ENCODE results near the gene KIDINS220.

The KIDINS220 gene

DNA sequence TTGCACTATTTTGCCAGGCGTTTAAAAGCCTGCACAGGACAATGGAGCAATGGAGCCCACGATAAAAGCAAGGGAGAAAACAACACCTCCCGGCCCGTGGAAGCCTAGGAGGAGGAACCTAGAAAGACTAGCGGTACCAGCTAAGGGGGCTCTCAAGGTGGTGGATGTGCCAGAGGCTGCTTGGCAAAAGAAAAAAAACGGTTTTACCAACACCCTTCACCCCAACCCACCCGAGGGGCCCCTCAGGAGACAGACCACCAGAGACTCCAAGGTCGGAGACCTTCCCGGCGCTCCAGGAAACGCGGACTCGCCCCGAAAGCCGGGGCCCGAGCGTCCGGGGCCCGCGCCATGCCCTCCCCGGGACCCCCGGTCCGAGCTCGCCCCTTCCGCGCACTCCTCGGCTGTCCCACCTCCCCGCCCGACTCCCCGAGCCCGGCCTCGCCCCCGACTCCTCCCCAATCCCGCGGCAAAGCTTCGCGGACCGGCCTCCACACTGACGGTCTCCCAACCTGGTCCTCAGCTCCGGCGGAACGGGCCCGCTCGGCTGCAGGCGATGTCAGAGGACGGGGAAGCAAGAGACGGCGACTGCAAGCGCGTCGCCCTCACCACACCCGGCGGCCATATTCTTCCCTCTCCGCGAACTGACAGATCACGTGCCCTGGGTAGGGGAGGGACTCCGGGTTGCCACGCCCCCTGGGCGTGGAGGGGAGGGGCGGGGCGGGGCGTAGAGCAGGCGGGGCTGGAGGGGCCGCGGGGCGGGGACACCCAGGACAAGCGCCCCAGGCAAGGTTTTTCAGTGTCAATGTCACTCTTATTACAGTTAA is at the start of gene KIDINS220:
Gene KIDINS220, minus strand, starts transcription at position 643 of the 824 bp plus-strand sequence. CDS start 10,520 bp downstream, outside the sequence.
- DNase-seq, result peak; percentile 71 to 83

DNA sequence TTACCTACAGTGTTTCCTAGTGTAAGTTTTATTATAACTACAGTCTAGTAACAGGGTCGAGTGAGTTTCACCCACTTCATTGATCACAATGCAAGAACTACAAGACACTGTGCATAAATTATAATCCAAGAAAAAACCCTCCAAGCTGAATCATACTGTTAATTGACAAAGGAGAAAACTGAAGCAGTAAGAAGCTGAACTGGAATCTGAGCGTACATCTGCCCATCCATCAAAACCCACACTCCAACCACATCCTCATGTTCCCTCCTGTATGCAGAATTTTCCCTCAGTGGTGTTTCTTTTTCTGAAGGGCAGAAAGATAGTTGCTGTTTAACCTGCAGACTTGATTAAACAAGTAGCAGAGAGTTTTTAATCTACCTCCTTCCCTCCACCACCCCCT is 49.5 kb upstream of the KIDINS220 start:
- DNase-seq, result no peak

DNA sequence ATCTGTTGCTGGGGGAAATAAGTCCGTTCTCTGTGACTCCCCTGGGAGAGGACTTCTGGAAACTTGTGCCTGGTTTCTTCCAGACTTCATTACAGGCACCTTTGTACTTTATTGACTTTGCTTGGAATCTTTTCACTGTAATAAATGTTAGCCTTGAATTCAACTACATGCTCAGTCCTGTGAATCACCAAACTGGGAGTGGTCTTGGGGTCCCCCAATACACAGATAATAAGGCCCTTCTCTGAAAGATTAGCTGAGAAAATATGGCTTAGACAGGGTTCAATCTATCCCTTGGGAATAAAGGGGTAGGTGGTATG is 48.7 kb upstream of the KIDINS220 start:
- DNase-seq, result no peak

DNA sequence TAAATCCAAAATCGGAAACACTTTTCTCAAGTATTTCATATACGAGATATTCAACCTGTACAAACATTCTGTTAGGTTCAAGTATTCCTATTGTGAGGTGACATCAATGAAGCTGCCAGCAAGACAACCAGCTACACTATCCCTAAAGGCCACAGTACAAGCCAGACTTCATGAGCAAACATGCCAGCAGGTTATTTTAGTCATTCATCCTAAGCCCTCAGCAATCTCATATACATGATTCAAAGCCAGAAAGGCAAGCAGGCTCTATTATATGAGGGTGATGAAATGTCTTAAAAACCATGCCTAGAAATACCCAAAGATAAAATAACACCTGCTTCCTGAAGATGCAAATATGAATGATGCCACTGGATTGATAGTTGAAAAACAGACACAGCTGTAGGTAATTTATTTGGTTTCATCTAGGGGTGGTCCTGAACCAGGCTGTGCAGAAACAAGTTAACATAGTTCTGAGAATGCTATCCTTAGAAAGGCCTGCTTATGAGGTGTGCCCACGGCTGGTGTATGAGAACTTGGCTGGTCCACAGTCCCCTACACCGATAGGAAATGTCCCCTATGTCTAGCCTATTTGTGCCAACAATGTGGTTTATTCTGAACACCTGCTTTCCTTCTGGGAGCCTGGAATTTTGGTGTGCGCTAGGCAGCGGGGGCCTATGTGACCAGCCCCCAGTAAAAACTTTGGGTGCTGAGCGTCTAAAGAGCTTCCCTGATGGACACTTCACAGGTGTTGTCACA is 48.2 kb upstream of the KIDINS220 start:
- DNase-seq, result peak; percentile 3 to 54

DNA sequence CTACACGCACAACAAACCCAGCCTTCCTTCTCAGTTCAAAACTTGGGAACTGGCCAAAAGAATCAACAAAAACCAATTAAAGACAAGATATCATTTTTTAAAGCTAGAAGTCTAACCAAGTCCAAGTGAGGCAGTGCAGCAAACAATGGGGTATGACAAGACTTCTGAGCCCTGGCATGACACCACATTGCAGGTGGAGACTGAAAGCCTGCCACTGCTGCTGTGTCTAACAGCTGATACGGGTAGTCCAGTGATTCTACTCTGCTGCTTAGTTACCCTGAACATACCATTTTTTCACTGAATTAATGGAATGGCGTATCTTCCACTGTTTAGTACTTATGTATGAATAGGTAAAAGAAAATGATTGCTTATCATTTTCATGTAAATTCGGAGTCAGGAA is 47.4 kb upstream of the KIDINS220 start:
- no peak for DNase-seq

DNA sequence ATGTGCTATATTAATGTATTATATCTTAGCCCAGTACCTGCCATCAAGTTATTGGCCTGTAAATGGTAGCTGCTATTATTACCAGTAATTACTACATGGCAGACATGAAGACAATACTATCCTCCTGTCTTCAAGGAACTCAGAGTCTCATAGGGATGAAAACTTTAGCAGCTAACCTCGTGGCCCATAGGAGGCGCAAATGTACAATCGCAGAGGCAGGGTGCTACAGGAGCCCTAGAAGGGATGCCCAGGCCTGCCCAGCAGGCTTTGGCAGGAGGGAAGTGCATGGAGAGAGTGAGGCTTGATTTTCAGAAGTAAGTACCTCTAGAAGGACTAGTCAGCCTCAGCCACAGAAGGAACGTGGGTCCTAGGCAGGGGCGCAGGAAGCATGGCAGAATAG is 44.7 kb upstream of the KIDINS220 start:
- peak in 1 of 2 experiments; percentile 10 for DNase-seq

DNA sequence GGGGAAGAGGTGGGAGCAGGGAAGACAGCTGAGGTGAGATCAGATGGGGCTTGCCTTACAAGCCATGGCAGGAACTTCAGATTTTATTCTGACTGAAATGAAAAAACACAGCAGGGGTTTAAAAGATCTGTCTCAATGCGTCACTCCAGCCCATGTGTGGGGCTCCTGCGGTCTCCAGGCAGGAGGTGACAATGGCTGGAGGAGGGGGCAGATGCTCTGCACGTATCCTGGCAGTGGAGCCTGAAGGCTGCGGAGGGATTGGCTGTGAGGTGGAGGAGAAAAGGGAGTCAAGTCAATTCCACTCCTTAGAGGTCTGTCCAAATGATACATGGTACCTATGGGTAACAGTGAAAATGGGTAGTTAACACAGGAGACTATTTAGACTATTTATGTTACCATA is 40.5 kb upstream of the KIDINS220 start:
- DNase-seq, result no peak

DNA sequence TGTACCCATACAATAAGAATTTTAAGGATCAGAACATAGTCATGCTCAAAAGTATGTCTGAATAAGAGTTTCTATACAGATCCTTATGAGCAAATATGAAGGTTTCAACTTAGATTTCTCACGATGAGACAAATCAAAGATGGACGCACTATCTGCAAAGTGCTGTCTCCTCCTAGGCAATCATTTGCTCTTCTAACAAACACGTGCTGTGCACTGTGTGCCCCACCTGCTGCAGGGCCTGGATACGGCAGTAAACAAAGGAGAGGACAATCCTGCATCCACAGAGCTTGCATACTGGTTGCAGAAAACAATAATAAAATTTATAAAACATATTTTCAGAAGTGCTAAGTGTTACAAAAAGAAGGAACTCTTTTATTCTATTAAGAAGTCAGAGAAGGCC is 39.9 kb upstream of the KIDINS220 start:
- DNase-seq, result no peak

DNA sequence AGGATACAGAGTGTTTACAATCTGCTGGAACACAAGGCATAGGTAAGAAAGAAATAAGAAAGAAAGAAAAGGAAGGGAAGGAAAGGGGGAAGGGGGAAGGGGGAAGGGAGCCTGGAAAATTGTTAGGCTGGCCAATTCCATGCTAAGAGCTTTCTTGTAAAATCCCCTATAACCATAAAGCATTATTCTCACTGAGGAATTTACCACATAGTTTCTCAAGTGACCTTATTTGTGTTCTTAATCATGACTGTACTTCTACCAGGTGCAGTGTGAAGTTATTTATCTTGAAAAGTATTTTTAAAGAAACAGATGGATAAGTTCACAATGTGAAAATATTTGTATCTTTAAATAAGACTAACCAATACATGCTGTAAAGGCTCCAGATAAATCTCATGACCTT is 39.2 kb upstream of the KIDINS220 start:
- DNase-seq, result no peak

DNA sequence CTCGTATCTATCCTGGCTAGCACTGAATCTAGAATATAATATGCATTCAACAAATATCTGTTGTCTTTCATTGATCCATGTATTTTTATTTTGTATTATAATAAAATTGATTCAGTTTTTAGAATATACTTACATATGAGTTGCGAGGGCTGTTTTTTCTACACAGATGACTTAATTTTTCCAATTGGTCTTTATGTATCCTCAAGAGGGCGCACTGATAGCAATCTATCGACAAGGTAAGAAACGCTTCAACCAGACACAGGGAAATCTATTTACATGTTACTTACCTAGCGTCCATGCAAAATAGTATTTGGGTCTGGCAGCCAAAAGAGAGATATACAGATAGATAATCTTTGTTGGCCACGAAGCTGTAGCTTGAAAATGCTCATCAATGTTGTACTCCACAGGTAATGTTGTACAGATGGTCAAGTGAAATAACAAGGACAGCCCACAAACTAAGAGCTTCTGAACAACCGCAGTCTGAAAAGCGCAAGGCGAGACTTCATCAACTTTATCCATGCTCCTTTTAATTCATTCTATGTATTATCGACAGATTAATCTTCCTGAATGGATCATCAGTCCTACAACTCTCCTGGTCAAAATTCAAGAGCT is 35.5 kb upstream of the KIDINS220 start:
- DNase-seq, result peak; percentile 27 to 72

DNA sequence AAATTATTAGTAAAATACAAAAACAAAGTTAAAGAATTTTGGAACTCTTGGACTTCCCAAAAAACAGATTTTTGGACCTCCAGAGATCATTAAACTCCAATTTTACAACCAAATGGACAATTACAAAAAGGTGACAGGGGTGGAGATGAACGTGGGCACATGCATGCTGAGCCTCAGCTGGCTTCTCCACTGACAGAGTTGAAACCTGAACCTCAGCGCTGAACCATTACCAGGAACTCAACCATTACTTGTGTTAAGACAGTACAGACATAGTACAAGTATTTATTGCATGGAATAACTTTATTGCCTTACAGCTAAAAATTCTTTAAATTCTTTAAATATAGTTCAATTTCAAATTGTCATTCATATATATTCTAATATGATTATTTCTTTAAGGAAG is 33.0 kb upstream of the KIDINS220 start:
- no peak for DNase-seq

DNA sequence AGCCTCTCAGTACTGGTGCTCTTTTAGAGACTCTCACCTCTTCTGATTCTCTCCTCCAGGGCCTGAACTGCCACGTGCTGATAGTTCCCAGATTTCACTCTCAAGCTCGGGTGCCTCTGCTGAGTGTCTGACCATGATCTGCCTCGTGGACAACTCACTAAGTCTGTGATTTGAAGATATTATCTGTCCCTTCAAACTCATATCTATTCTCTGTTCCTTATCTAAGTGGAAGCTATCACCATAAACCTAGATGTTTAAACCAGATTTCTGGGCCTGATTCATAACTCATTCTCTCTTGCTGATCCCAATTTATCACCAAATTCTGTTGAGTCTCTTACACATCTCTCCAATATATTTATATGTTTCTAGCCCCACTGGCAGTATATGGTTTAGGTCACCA is 29.9 kb upstream of the KIDINS220 start:
- no peak for DNase-seq

DNA sequence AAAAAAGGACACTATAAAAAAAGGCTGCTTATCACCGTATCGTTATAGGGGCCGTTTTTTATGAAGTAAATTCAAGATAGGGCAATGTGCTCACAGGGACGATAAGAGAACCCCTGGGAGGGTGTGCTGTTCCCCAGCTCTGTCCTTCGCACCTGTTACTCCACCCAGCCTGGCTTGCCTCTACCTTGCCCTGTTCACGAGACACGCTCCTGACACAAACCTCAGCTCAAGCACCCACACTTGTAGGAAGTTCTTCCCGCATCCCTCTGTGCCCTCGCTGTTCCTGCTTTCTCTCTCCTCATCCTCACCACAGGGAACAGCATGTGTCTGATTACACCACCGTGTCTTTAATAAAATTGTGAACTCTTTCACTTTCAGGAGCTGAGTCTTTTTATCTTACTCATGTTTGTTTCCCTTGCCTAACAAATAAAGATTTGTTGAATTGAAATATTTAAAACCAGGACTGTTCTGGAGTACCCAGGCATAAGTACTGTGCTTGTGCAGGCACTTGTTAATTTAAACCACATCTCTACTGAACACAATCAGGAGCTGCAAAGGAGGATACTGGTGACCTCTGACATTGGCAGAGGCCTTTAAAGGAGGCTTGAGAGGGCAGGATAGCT is 26.0 kb upstream of the KIDINS220 start:
- no peak for DNase-seq

DNA sequence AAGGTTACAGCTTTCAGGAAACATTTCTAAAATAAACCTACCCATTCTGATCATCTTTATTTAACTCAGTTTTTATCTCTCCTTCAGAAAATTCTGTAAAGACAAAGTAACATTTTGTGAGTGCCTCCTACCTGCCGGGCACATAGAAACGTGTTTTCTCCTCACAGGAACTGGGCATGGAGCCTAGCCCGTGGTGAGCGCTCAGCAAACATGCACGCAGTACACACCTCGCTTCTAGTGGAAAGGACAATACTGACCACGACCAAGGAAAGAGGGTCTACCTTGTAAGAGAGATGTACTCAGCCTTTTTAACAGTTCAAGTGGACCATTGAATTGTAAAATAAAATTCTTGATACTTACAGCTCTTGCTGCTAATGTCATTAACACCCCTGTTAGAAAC is 24.8 kb upstream of the KIDINS220 start:
- DNase-seq, result no peak

DNA sequence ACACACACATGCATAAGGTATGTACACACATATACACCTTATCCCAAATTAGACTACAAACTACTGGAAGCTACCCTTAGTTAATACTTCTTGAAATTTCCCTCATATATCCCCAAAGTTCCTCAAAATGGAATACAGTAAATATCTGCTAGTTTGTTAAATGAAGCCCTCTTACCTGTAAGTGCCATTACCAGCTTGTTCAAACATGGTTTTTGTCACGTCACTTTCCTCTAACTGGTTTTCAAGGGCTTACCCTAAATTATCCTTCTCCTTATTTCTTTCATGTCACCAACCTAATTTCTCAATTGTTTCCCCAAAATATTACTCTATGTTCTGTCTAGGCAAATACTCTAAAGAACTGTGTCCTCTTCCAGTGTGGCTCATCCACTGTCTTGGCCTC is 24.4 kb upstream of the KIDINS220 start:
- no peak for DNase-seq

DNA sequence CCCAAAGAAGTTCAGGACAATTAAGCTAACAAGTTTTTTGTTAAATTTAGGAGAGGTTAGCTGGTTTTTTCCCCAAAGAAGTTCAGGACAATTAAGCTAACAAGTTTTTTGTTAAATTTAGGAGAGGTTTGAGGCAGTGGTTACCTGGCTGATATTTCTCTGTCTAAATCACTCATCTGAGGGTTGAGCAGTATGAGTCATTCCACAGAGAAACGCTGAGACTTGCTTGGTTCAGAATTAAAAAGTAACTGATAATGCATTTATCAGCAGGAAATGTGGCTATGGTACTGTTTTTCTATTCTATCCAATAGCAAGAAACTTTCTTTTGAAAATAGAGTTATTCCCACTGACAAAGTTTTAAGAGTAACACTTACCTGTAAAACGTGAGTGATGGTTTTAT is 22.8 kb upstream of the KIDINS220 start:
- DNase-seq, result no peak

DNA sequence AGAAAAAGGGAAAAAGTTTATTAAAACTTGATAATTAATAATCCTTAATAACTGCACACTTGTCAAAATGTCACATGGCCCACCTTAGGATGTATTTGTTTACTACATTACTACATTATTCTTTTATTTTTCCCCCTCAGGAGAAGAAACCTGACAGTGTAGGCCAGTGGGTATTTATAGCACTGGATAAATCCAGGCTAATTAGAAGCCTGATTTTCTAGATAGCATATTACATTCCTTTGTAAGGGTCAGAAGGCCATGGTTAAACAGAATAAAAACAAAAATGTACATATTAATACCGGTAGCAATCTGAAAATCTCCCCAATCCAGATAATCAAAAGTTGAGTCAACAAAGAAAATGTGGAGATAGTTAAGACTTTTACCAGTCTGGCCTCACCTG is 21.5 kb upstream of the KIDINS220 start:
- DNase-seq, result no peak

DNA sequence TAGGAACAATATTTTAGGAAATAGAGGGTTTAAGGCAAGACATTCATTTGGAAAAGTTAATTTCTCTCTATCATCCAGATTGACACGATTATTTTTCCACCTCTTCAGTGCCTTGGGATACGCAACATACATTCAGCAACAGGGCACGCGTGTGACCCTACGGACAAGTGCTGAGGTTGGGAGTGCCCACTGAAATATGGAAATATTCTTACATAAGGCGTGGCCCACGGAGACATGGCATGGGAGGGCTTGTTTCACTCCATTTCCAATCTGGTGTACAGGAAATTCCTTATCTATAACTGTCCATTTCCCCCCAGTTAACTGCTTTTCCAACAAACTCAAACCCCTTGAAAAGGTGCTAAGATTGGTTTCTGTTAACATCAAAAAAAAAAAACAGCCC is 20.9 kb upstream of the KIDINS220 start:
- no peak for DNase-seq

DNA sequence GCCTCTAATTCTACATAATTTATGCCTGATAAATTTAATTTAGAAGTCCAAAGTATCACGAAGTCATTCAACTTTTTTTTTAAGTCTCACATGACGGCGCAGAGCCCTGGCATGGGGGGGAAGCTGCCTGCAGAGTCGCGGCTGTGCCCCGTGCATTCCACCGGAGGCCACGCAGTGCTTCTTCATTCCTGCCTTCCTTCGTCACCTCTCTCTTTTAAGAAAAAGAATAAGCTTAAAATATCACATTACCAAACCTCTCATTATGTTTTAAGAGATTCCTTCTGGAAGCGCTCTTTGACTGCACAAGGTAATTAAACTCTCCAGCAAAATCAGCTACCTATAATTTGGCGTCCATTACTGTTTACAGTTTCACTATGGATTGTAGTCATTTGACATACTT is 20.3 kb upstream of the KIDINS220 start:
- DNase-seq, result no peak

DNA sequence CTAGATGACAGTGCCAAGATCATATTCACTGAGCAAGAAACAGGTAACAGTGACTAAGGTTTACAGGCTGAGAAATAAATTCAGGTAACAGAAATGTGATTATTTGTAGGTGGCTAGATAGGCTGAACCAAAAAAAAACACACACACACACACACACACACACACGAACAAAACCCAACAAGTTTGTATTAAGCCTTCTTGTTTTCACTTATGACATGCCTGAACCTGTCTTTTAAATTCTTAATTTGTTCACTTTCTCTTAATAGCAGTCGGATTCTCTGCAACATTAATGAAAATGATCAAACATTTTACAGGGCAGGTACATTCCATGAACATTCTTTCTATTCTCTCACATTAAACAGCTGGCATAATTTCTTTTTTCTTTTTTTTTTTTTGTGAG is 18.8 kb upstream of the KIDINS220 start:
- DNase-seq, result no peak

DNA sequence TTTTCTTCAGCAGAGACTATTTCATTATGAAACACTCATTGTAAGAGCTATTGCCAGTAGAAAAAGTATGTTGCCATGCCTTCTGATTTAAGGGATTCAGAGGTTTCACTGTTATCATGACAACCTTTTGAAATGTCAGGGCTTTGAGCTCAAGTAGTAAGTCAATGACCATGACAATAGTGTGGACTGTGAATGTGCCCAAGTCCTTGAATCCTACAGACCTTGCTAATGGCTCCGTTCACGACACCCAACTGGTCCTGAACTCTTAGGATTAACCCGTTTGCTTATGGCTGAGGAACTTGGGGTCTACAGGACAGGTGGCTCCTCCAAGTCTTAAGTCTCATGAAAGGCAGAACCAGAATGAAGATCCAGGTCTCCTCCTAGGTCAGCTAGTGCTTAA is 17.6 kb upstream of the KIDINS220 start:
- DNase-seq, result no peak

DNA sequence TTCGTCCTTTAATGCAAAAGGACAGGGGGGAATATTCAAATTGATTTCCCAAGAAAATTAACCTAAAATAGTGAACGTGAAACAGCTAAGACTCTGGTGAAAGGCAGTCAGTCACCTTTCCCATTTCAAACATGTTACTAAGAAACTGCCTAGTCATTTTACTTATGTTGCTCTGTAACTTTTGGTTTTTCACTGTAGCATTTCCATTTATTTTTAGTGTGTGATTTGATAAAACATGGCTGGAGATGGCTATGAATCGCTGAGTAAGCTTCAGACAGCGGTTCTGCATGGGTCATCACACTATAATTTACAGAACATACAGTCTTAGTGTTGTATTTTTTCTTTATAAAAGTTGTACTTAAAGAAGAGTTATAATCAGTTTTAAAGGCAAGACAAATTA is 16.0 kb upstream of the KIDINS220 start:
- DNase-seq, result no peak

DNA sequence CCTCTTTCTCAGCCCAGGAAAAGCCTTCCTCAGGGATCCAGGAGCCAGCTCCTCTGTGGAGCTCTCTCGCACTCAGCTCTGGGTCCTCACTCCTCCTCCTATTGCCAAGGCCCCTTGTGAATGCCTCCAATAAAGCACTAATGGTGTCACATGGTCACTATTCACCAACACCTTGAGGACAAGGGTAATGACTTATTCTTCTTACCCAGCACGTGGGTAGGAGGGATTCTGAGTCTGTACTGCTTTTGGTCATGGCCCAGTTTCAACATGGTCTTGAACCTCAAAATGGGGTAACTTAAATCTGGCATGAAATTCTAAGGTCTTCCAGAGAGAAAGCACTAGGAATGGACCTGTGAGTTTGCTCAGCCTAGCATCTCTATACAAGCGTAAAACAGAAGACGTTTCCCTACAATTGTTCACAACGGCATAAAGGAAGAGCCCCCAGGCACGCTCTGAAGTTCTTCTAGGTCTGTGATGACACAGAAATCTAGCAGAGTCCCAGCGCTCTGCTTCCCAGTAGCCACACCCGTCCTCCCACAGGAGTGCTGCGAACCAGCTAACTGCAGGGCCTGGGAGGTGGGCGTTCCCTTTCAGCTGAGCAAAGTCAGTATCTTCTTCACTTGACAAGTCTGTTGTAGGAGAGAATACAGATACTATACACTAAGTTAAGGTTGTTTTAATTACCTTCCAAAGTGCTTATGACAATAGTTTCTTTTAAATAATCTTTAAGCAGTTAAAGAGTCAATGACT is 14.6 kb upstream of the KIDINS220 start:
- DNase-seq, result no peak

All from NCI-H524 (cell line).